ENCODE measurements around the gene BMERB1.
"Not testable (repeated sequence)": the region's sequence is repeated elsewhere in the genome, so short reads cannot be mapped to it uniquely, and the experiment has no call there.

- TF ChIP-seq CTCF, POLR2A (IDR thresholded peaks at IDR 0.05): not testable (repeated sequence)
Observed at GRCh38 chr16:15547072-15547767, 112.8 kb downstream of the BMERB1 start.
